ENCODE results near the gene SMIM30.

DNA sequence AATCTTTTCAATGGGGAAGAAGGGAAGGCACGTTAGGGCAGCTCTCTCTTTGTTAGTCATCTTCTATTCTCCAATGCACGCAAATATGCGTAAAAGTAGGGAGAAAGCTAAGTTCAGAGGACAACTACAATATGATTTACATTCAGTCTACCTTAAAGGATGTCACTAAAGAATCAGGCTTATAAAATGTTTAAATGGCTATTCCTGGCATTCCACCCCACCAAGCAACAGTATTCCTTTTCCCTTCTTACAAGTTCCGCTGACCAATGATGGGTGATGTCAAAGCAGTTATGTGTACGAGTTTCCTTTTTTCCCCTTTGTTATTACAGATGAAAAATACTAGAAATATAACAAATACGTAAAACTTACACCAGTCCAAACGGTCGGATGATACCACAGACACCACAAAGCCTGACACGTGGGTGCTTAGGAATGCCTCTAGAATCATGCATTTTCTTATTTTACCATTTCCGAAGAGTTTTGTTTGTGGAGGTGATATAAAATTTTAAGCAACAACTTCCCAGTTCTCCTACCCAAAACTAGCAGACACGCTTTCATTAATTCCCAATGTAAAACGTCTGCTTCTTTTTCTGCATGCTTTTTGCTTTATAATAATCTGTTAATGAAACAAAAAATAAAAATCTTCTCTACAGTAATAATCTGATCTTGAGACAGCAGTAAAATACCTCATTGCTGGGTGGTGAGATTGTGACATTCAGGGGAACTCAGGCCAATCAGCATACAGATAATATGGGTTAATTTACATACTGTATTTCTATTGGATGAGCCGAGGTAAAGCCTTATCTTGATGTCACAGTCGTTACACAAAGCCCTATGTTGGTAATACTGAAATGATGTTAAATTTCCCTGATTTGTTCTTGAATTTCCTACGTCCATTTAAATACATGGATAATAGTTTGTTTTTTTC, 31.0 kb downstream of the SMIM30 start:
- TF ChIP-seq, protein P1, sequence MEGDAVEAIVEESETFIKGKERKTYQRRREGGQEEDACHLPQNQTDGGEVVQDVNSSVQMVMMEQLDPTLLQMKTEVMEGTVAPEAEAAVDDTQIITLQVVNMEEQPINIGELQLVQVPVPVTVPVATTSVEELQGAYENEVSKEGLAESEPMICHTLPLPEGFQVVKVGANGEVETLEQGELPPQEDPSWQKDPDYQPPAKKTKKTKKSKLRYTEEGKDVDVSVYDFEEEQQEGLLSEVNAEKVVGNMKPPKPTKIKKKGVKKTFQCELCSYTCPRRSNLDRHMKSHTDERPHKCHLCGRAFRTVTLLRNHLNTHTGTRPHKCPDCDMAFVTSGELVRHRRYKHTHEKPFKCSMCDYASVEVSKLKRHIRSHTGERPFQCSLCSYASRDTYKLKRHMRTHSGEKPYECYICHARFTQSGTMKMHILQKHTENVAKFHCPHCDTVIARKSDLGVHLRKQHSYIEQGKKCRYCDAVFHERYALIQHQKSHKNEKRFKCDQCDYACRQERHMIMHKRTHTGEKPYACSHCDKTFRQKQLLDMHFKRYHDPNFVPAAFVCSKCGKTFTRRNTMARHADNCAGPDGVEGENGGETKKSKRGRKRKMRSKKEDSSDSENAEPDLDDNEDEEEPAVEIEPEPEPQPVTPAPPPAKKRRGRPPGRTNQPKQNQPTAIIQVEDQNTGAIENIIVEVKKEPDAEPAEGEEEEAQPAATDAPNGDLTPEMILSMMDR (conservative IDR thresholded peaks at IDR 0.05; ENCODE audit: low read length): no peak
- TF ChIP-seq EZH2phosphoT487 (IDR thresholded peaks at IDR 0.05; ENCODE audit: borderline replicate concordance, low read depth, low read length): no peak
